Measurements from ENCODE around the gene DBNDD2.

DNA sequence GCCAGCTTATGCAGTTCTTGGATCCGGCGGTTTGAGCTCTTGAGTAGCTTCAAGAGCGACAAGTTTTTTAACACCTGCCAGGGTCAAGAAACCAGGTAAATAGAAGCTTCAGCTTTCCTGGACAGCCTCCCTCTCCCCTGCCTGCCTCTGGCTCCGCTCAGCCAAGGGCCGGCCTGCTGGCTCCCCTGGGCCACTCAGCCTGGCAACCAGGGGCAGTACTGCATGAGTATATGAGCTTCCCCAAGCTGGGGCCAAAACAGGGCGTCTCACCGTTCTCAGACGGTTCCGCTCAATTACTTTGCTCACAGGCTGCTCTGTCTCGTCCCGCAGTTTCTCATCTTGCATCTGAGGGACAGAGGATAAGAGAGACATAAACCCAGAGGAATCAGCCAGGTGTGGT is 30.8 kb upstream of the DBNDD2 start:
- TF ChIP-seq, protein P1, sequence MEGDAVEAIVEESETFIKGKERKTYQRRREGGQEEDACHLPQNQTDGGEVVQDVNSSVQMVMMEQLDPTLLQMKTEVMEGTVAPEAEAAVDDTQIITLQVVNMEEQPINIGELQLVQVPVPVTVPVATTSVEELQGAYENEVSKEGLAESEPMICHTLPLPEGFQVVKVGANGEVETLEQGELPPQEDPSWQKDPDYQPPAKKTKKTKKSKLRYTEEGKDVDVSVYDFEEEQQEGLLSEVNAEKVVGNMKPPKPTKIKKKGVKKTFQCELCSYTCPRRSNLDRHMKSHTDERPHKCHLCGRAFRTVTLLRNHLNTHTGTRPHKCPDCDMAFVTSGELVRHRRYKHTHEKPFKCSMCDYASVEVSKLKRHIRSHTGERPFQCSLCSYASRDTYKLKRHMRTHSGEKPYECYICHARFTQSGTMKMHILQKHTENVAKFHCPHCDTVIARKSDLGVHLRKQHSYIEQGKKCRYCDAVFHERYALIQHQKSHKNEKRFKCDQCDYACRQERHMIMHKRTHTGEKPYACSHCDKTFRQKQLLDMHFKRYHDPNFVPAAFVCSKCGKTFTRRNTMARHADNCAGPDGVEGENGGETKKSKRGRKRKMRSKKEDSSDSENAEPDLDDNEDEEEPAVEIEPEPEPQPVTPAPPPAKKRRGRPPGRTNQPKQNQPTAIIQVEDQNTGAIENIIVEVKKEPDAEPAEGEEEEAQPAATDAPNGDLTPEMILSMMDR (conservative IDR thresholded peaks at IDR 0.05), result no peak
- TF ChIP-seq EZH2 (IDR thresholded peaks at IDR 0.05; ENCODE audit: low read depth), result no peak
